ENCODE data around the gene LDLRAD4. TPM values are rescaled to one million over a fixed set of nuclear protein-coding genes. Genes with fewer than 3 reads are reported as not detected.

Gene LDLRAD4
- total RNA-seq, 2 donors from 2014 or later = 112 to 120 TPM

DNA sequence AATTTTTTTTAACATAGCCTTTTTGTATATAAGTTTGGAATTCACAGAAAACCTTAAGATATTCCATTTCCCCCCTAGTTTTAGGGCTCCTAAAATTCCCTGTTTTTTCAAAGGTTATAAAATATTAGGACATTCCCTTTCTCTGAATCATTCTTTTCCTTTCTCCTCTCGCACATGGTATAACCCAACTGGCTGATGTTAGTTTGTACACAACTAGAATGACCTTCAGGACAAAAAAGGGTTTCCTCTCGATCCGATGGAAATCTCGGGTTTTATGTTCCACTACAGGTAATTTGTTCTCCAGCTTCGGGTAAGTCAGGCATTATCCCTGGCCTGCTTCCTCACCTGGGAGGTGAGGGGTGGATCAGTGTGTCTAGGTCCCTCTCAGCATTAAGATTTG, 215.1 kb downstream of the LDLRAD4 start:
- Mint-ChIP-seq H3K36me3 (ENCODE audit: low read depth) (peaks cover 3% of the 10 kb centered on the region), H3K27ac (peak overlapping the region; percentile 83), H3K4me3 (no peak overlapping the region), H3K27me3 (no peaks in the 10 kb centered on the region), H3K4me1 (peaks cover 46% of the 10 kb centered on the region)
- no peak for ATAC-seq
- no peak for DNase-seq
- no peaks in the 10 kb centered on the region for H3K9me3 ChIP-seq (ENCODE audit: control insufficient read depth, low read length, poor library complexity, severe bottlenecking)

DNA sequence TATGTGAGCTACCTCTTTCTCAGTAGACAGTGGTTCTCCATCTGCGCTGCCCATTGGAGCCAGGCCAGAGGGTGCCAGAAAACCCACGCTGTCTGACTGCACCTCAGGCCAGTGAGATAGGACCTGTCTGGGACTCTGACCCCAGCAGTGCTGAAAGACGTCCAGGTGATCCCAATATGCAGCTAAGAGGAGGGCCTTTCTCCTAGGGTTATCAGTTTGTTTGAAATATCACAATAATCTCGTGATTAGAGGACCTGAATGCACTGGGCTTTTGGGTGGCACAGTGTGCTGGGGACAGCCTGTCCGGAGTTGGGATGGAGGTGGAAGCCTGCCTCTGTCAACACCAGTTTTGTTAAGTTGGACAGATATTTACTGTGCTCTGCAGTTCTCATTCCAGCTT, 216.3 kb downstream of the LDLRAD4 start:
- no peaks in the 10 kb centered on the region for H3K27me3 Mint-ChIP-seq
- H3K27ac Mint-ChIP-seq = peak overlapping the region; percentile 98
- no peaks in the 10 kb centered on the region for H3K9me3 ChIP-seq (ENCODE audit: control insufficient read depth, low read length, poor library complexity, severe bottlenecking)
- ATAC-seq = no peak
- peaks cover 49% of the 10 kb centered on the region for H3K4me1 Mint-ChIP-seq
- H3K36me3 Mint-ChIP-seq (ENCODE audit: low read depth) = no peaks in the 10 kb centered on the region
- H3K4me3 Mint-ChIP-seq = no peak overlapping the region
- no peak for DNase-seq

DNA sequence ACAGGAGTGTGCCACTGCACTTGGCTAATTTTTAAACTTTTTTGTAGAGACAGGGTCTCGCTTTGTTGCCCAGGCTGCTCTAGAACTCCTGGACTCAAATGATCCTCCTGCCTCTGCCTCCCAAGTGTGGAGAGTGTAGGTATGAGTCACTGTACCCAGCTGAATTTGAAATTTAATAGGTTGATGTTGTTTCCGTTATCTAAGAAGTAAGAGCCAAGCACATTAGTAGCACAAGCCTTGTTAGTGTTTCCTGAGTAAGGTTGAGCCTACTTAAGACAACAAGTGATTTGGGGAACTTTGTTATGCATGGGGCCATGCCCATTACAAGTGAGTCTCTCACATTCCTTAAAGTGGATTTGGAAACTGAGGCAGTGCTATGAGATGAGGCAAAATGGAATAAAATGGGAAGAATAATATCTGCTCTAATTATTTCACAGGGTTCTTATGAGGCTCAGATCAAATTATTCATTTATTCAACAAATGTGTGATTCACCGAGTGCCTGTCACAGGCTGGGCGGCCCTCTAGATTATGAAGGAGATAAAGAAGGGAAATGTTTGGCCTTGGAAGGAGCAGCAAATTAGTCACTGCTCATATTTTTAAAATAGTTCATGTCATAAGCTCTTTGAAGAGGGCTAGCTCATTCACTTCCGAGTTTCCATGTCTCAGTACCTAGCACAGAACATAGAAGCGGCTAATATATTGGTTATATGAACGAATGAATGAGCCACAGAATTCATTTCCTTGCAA, 217.2 kb downstream of the LDLRAD4 start:
- DNase-seq = no peak
- peaks cover 47% of the 10 kb centered on the region for H3K4me1 Mint-ChIP-seq
- H3K27ac Mint-ChIP-seq = peak overlapping the region; percentile 98
- no peaks in the 10 kb centered on the region for H3K9me3 ChIP-seq (ENCODE audit: control insufficient read depth, low read length, poor library complexity, severe bottlenecking)
- peak overlapping the region; percentile 41 for H3K4me3 Mint-ChIP-seq
- no peaks in the 10 kb centered on the region for H3K36me3 Mint-ChIP-seq (ENCODE audit: low read depth)
- ATAC-seq = peak; percentile 18
- H3K27me3 Mint-ChIP-seq = no peaks in the 10 kb centered on the region

DNA sequence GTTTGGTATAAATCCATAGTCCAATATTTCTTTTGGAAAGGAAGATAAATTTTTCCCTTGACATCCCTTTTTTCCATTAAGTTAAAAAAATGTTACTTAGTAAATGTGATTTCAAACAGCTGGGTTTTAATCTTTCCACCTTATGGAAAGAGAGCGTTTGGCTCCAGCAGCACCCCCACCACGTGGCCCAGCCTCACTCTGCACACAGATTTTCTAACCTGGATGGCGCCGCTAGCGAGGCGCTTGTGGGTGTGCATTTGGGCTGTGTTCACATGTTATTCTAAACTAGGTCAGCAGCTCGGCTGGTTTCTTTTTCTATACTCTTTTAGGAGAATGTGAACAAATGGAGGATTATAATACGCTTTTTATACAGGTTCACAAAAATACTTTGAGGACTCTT, 218.0 kb downstream of the LDLRAD4 start:
- H3K4me3 Mint-ChIP-seq = peak overlapping the region; percentile 89
- DNase-seq (peak; percentile 37 to 53 (median 46)), ATAC-seq (peak; percentile 76)
- H3K4me1 Mint-ChIP-seq = peaks cover 47% of the 10 kb centered on the region
- no peaks in the 10 kb centered on the region for H3K27me3 Mint-ChIP-seq
- no peaks in the 10 kb centered on the region for H3K36me3 Mint-ChIP-seq (ENCODE audit: low read depth)
- H3K27ac Mint-ChIP-seq = peak overlapping the region; percentile 98
- H3K9me3 ChIP-seq (ENCODE audit: control insufficient read depth, low read length, poor library complexity, severe bottlenecking) = no peaks in the 10 kb centered on the region

DNA sequence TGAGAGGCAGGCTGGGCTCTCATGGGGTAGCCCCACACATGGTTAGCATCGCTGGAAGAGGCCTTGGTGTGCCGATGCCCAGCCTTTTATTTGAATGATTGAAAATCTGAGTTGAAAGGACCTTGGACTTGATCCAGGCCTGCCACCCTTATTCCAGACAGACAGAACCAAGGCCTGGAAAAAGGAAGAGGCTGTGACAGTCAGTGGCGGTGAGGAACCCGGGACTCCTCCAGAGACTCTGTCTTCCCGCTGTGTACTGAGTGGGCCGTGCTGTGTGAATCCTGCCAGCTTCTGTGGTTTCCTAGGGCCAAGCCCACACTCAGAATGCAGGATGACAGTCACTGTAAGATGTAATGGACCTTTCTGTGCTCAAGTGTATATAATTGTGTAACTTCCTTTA, 218.5 kb downstream of the LDLRAD4 start:
- Mint-ChIP-seq H3K36me3 (ENCODE audit: low read depth) (no peaks in the 10 kb centered on the region), H3K27ac (peak overlapping the region; percentile 98), H3K4me1 (peaks cover 47% of the 10 kb centered on the region), H3K27me3 (no peaks in the 10 kb centered on the region), H3K4me3 (peak overlapping the region; percentile 89)
- DNase-seq (no peak), ATAC-seq (peak; percentile 39)
- H3K9me3 ChIP-seq (ENCODE audit: control insufficient read depth, low read length, poor library complexity, severe bottlenecking) = no peaks in the 10 kb centered on the region

DNA sequence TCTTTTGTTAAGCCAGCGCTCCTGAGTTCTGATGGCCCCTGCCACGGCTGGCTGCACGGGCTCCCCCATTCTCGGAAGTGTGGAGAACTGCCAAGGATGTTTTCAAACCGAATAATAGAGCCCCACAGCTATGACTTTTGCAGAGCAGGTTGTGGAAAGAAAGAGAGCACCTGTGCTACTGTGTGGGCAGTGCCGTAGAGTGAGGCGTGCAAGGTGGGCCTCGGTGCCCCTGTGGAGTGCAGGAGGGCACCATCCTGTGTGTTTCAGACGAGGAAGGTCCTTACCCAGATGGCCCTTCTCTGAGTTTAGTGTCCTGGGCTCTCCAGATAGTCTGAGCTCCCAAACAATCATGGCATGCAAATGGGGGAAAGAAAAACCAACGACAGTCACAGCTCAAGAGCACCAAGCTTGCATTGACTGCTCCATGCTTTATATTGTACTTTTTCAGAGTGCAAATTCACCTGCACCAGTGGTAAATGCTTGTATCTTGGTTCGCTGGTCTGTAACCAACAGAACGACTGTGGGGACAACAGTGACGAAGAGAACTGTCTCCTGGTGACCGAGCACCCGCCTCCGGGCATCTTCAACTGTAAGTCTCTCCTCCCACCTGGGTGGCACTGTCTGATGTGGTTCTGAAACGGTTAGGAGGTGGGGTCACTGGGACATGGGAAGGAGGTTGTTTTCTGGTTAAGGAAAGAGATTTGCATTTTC, 219.4 kb downstream of the LDLRAD4 start:
- Mint-ChIP-seq H3K4me1 (peaks cover 50% of the 10 kb centered on the region), H3K27ac (peak overlapping the region; percentile 98), H3K36me3 (ENCODE audit: low read depth) (peaks cover 2% of the 10 kb centered on the region), H3K4me3 (peak overlapping the region; percentile 89), H3K27me3 (no peaks in the 10 kb centered on the region)
- ATAC-seq (peak; percentile 76), DNase-seq (peak in 2 of 3 donors; percentile 27 to 50)
- no peaks in the 10 kb centered on the region for H3K9me3 ChIP-seq (ENCODE audit: control insufficient read depth, low read length, poor library complexity, severe bottlenecking)

DNA sequence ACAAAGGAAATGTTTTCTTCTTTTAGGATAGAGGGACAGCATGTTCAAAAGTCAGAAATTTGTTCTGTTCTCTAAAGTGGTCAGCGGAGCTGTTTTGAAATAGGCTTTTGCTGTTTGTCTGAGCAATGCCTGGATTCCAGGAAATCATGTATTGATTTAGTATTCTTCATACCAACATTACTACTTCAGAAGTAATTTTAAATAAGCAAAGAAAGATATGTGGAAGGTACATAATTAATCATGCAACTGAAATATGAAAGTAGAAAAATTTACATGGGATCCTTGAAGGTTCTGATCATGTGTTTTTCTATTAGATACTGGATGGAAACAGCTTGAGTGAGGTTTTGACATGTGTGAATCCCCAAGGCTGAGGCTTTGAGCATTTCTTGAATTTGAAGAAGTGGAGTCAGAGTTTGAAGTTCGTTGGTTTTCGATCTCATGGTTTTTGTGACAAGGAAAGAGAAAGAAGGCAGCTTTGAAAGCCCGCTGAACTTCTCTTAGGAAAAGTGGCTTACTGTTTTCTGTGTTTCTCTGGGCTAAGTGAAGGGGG, 220.0 kb downstream of the LDLRAD4 start:
- ATAC-seq (no peak), DNase-seq (no peak)
- H3K27me3 Mint-ChIP-seq = no peaks in the 10 kb centered on the region
- H3K27ac Mint-ChIP-seq = peak overlapping the region; percentile 98
- H3K4me3 Mint-ChIP-seq = peak overlapping the region; percentile 89
- peaks cover 5% of the 10 kb centered on the region for H3K36me3 Mint-ChIP-seq (ENCODE audit: low read depth)
- H3K4me1 Mint-ChIP-seq = peaks cover 52% of the 10 kb centered on the region
- no peaks in the 10 kb centered on the region for H3K9me3 ChIP-seq (ENCODE audit: control insufficient read depth, low read length, poor library complexity, severe bottlenecking)

DNA sequence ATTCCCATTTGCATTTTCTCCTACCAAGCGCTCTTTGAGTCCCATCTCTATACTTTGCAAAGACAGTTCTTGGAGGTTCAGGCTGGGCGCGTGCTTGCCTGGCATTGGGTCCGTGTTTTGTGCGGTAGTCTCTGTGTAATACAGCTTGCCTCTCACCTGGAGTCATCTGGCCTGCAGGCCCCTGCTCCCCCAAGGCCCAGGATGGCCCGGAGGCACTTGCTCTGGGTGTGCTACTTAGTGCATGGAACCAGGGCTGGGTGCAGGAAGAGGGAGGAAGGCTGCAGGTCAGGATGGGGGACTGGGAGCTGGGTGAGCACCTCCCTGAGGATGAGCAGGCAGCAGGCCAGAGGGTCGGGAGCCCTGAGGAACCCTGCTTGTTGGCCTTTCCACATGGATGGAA, 220.9 kb downstream of the LDLRAD4 start:
- no peaks in the 10 kb centered on the region for H3K27me3 Mint-ChIP-seq
- no peaks in the 10 kb centered on the region for H3K9me3 ChIP-seq (ENCODE audit: control insufficient read depth, low read length, poor library complexity, severe bottlenecking)
- H3K27ac Mint-ChIP-seq = peak overlapping the region; percentile 98
- DNase-seq (no peak), ATAC-seq (no peak)
- peaks cover 6% of the 10 kb centered on the region for H3K36me3 Mint-ChIP-seq (ENCODE audit: low read depth)
- H3K4me1 Mint-ChIP-seq = peaks cover 51% of the 10 kb centered on the region
- peak overlapping the region; percentile 66 for H3K4me3 Mint-ChIP-seq

DNA sequence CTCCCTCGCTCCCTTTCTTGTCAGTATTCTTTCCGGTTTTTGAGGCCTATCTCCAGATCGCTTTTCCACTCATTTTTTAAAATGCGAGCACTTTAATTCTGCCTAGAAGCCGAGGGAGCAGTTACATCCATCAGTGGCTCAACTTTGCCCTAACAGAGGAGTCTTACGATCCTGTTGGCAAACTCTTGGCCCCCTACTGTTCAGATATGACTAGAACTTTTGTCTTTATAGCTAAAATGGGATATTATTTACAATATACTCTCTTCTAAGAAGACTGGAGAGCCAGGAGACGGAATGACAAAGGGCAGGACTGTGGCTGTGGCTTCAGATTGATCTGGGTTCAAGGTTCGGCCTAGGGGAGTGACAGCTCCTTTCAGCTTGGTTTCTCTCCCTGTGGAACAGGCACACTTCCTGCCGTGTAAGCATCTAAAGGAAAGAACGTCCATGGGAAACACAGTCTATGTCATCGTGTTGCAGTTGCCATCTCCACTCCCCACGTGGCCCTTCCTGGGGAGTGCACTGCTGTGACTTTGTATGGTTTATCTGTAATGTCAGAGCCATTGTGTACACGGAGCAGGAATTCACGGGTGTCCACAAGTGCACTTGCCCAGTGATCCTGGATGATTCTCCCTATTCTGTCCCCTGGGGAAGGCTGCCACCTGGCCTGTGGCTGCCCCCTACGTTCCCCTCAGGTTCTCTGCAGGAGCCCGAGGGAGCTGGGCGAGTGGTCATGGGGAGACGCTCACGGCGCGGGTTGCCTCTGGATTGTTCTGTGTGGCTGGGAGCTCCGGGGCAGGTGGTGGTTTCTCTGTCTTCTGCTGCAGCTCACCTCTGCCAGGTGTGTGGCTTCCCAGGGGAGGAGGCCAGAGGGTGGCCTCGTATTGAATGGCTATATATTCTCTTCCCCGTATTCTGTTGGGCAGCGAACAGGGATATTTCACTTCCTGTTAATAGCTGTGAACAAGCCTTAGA, 222.0 kb downstream of the LDLRAD4 start:
- Mint-ChIP-seq H3K36me3 (ENCODE audit: low read depth) (peaks cover 6% of the 10 kb centered on the region), H3K27ac (peak overlapping the region; percentile 98), H3K27me3 (no peaks in the 10 kb centered on the region), H3K4me1 (peaks cover 47% of the 10 kb centered on the region), H3K4me3 (peak overlapping the region; percentile 31)
- no peak for DNase-seq
- H3K9me3 ChIP-seq (ENCODE audit: control insufficient read depth, low read length, poor library complexity, severe bottlenecking) = no peaks in the 10 kb centered on the region
- no peak for ATAC-seq

DNA sequence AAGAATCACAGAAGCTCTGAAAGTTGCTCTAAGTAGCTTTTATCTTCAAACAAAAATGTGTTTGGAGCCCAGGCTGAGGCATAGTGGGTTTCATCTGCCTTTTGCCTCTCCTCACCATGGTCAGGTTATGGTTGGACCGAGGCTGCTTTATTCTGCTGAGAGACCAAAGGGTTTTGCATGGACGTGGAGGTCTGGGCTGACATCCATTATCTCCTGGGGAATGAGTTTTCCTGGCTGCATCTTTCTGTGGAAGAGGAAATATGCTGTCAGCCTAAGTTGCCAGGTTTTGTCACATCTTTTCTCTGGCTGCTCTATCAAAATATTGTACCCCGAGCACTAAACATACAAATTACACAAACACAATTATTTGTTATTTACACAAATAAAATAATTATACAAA, 223.2 kb downstream of the LDLRAD4 start:
- Mint-ChIP-seq H3K4me1 (peaks cover 38% of the 10 kb centered on the region), H3K27me3 (no peaks in the 10 kb centered on the region), H3K27ac (peak overlapping the region; percentile 98), H3K36me3 (ENCODE audit: low read depth) (peaks cover 6% of the 10 kb centered on the region), H3K4me3 (no peak overlapping the region)
- no peaks in the 10 kb centered on the region for H3K9me3 ChIP-seq (ENCODE audit: control insufficient read depth, low read length, poor library complexity, severe bottlenecking)
- ATAC-seq (no peak), DNase-seq (no peak)

DNA sequence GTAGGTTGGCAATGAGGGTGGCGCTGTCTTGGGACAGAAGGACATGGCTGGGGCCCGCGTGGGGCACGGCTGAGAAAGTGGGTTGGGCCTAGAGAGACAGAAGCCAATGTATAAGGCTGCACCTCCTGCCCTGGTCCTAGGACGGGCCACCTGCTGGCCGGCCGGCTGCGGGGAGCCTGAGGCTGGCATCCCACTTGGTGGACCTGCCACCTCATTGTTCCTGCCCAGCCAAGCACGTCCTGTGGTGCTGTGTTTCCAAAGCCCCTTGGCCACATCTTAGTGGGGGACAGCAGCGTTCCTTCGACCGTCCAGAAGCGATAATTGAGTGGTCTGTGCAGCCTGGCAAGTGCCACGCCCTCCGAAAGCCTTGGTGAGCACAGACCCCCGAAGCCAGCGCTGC, 223.9 kb downstream of the LDLRAD4 start:
- Mint-ChIP-seq H3K27ac (peak overlapping the region; percentile 89), H3K27me3 (no peaks in the 10 kb centered on the region), H3K4me1 (peaks cover 32% of the 10 kb centered on the region), H3K36me3 (ENCODE audit: low read depth) (peaks cover 6% of the 10 kb centered on the region), H3K4me3 (peak overlapping the region; percentile 37)
- ATAC-seq (no peak), DNase-seq (no peak)
- no peaks in the 10 kb centered on the region for H3K9me3 ChIP-seq (ENCODE audit: control insufficient read depth, low read length, poor library complexity, severe bottlenecking)

DNA sequence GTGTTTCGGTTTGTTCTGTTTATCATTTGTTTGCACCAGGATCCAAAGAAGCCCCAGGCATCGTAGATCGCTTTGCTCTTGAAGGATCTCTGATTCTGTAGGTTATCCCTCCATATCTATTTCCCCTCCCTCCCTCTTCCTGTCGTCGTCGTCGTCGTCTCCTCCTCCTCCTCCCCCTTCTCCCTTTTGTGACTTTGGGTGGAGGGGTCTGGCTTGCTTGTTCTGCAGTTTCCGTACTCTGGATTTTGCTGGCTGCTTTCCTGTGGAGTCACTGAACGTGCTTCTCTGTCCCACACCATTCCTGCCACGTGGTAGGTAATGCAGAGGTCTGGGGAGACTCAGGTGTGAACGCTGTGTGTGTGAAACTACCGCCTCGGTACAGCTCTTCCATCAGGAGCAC, 225.0 kb downstream of the LDLRAD4 start:
- peak overlapping the region; percentile 52 for H3K4me3 Mint-ChIP-seq
- H3K4me1 Mint-ChIP-seq = peaks cover 28% of the 10 kb centered on the region
- DNase-seq = no peak

More for the DNA sequence above, 225.0 kb downstream of the LDLRAD4 start:
- Mint-ChIP-seq H3K27ac (no peak overlapping the region), H3K36me3 (ENCODE audit: low read depth) (peaks cover 10% of the 10 kb centered on the region), H3K27me3 (no peaks in the 10 kb centered on the region)
- ATAC-seq = no peak
- no peaks in the 10 kb centered on the region for H3K9me3 ChIP-seq (ENCODE audit: control insufficient read depth, low read length, poor library complexity, severe bottlenecking)
